ENCODE data around the gene ZNF774. TPM values are rescaled to one million over a fixed set of nuclear protein-coding genes. Genes with fewer than 3 reads are reported as not detected.

Gene ZNF774
- total and polyA plus RNA-seq, 2 of the 13 experiments (the other 11 are each of a cell fraction or from before 2014, with no cell fraction given), result 0.59 to 1.4 TPM

GRCh38 chr15:90352107-90352893, at the start of gene ZNF774 (continued):
- no peak for TF ChIP-seq ZNF646 (CRISPR knock-in tag; IDR thresholded peaks at IDR 0.05)
- no peak for TF ChIP-seq HOXA5 (CRISPR knock-in tag; IDR thresholded peaks at IDR 0.05)
- no peak for TF ChIP-seq SMARCE1 (IDR thresholded peaks at IDR 0.05; ENCODE audit: borderline replicate concordance)
- no peak for TF ChIP-seq IKZF4 (CRISPR knock-in tag; IDR thresholded peaks at IDR 0.05; ENCODE audit: borderline replicate concordance, low read depth, not compliant biosample characterization)
- TF ChIP-seq ZFP82 (CRISPR knock-in tag; IDR thresholded peaks at IDR 0.05; ENCODE audit: borderline replicate concordance), result no peak
- TF ChIP-seq ZBTB26 (CRISPR knock-in tag; IDR thresholded peaks at IDR 0.05; ENCODE audit: borderline replicate concordance), result no peak
- no peak for TF ChIP-seq PRDM10 (CRISPR knock-in tag; IDR thresholded peaks at IDR 0.05; ENCODE audit: low read depth)
- peak; percentile 22; the same call in 1 of the 2 replicates for TF ChIP-seq MTERF4 (CRISPR knock-in tag; IDR thresholded peaks at IDR 0.05)
- peak; percentile 53; the same call in 1 of the 2 replicates for TF ChIP-seq ZNF292 (CRISPR knock-in tag; IDR thresholded peaks at IDR 0.05; ENCODE audit: borderline replicate concordance, low read depth)
- TF ChIP-seq NR2F1 (CRISPR knock-in tag; IDR thresholded peaks at IDR 0.05), result no peak
- no peak for TF ChIP-seq ZUFSP (CRISPR knock-in tag; IDR thresholded peaks at IDR 0.05; ENCODE audit: borderline replicate concordance)
- no peak for TF ChIP-seq ZNF17 (CRISPR knock-in tag; IDR thresholded peaks at IDR 0.05)
